K562 (cell line): ENCODE measurements around the gene DARS2. TPM values are rescaled to one million over a fixed set of nuclear protein-coding genes. Genes with fewer than 3 reads are reported as not detected.

Experiments used
- ATAC-seq: fragments of 200-7000 bp; cut with Tn5 transposase; 3 replicates; pipeline ENCODE4 v1.9.1; 2020; ENCODE audit warnings: moderate library complexity
- BruUV-seq: library from RNA; stranded (reverse); fragments of 400-500 nt; replicated peaks from 2 replicates; lab custom pipeline; 2021; lab: Mats Ljungman, UMichigan
- CTCF ChIA-PET: fragments of 300-600 bp; formaldehyde crosslinking; extraction: SDS; loops from one replicate; lab custom pipeline; 2021; ENCODE audit warnings: low intra/inter-chr PET ratio; lab: Yijun Ruan, JAX
- POLR2A ChIA-PET: fragments of 300-600, 350-650 bp; sonication (Branson Sonifier 250); formaldehyde crosslinking; extraction: SDS; loops from one replicate; lab custom pipeline; 2021; ENCODE audit warnings: antibody characterized with exemption, inconsistent platforms; lab: Yijun Ruan, JAX
- DNase-seq, 4 experiments: peaks; one replicate each; pipeline versions ENCODE4 v3.0.0 to v3.0.0-alpha.2; 2011 to 2018; ENCODE audit warnings: low spot score in 3 of 4, mixed read lengths in 3 of 4; ENCODE audit errors: extremely low read depth in 1 of 4
- FAIRE-seq: peaks from 2 replicates; lab custom pipeline; 2011; peaks lifted over from hg19 to GRCh38; lab: Jason Lieb, UNC
- H2AFZ ChIP-seq: 2 replicates; pipeline ENCODE4 v1.6.0; 2011; ENCODE audit warnings: low read depth, low read length, control low read depth, inconsistent platforms
- H3K27ac ChIP-seq: fragments of 200-600 bp; 3 replicates; pipeline ENCODE4 v1.8.0; 2011; ENCODE audit warnings: low read depth, mild to moderate bottlenecking, control low read depth, inconsistent platforms, low read length, moderate library complexity, mixed read lengths; ENCODE audit errors: extremely low read depth
- H3K27me3 ChIP-seq, 2 experiments: fragments of 300-600 bp in 1 of 2; 2 replicates in 1 of 2; 3 replicates in 1 of 2; pipeline versions ENCODE4 v1.6.0 to v1.8.0; 2011; ENCODE audit warnings: inconsistent platforms in 2 of 2, low read length in 2 of 2, mild to moderate bottlenecking in 1 of 2, mixed read lengths in 1 of 2, moderate library complexity in 1 of 2; ENCODE audit not compliant: control insufficient read depth in 2 of 2, insufficient read depth in 2 of 2
- H3K36me3 ChIP-seq: fragments of 300-600 bp; 3 replicates; pipeline ENCODE4 v1.8.0; 2011; ENCODE audit warnings: mild to moderate bottlenecking, low read length, inconsistent platforms; ENCODE audit not compliant: control insufficient read depth, insufficient read depth
- H3K4me1 ChIP-seq, 2 experiments: fragments of 200-600 bp in 1 of 2; replicated peaks in 1 of 2; 2 replicates in 1 of 2; 3 replicates in 1 of 2; pipeline versions ENCODE4 v1.5.1 to v1.8.0; 2011; ENCODE audit warnings: inconsistent platforms in 2 of 2, low read length in 2 of 2, mild to moderate bottlenecking in 1 of 2, mixed read lengths in 1 of 2, moderate library complexity in 1 of 2; ENCODE audit not compliant: control insufficient read depth in 2 of 2, insufficient read depth in 2 of 2
- H3K4me2 ChIP-seq: 2 replicates; pipeline ENCODE4 v1.6.1; 2011; ENCODE audit warnings: low read length, control low read depth, inconsistent platforms, mixed read lengths; ENCODE audit not compliant: insufficient read depth
- H3K4me3 ChIP-seq: fragments of 200-600 bp; sonication (generic), shearing (Covaris generic); 2 replicates; pipeline ENCODE4 v1.5.1; 2016; ENCODE audit warnings: control low read depth, inconsistent platforms
- H3K79me2 ChIP-seq: fragments of 200-600 bp; 3 replicates; pipeline ENCODE4 v1.8.0; 2011; ENCODE audit warnings: low read length, inconsistent platforms; ENCODE audit not compliant: control insufficient read depth, insufficient read depth
- H3K9ac ChIP-seq, 2 experiments: 2 replicates each; pipeline versions ENCODE4 v1.6.0 to v1.6.1; 2011; ENCODE audit warnings: low read depth in 2 of 2, low read length in 2 of 2, control low read depth in 1 of 2, inconsistent platforms in 1 of 2, mild to moderate bottlenecking in 1 of 2, mixed read lengths in 1 of 2; ENCODE audit not compliant: insufficient read depth in 1 of 2
- H3K9me1 ChIP-seq: one replicate; pipeline ENCODE4 v1.6.0; 2011; ENCODE audit warnings: inconsistent platforms, mild to moderate bottlenecking, low read length, moderate library complexity; ENCODE audit not compliant: control insufficient read depth, insufficient read depth
- H3K9me3 ChIP-seq: replicated peaks from 2 replicates; pipeline ENCODE4 v1.5.1; 2011; ENCODE audit warnings: low read depth, low read length, inconsistent platforms; ENCODE audit not compliant: control insufficient read depth, insufficient read depth
- H4K20me1 ChIP-seq: replicated peaks from 2 replicates; pipeline ENCODE4 v1.6.1; 2011; ENCODE audit warnings: low read length, inconsistent platforms, mixed read lengths; ENCODE audit not compliant: control insufficient read depth, insufficient read depth
- CHD1 ChIP-seq: fragments of 200-600 bp; sonication (generic); IDR thresholded peaks from one replicate; pipeline ENCODE4 v1.6.1; 2012; ENCODE audit warnings: mild to moderate bottlenecking, moderate library complexity, low read length, inconsistent platforms
- ELK3 ChIP-seq: fragments of 450-650 bp; formaldehyde crosslinking; IDR thresholded peaks from 2 replicates; pipeline ENCODE4 v1.4.0; 2020; ENCODE audit warnings: mild to moderate bottlenecking
- HDAC2 ChIP-seq: fragments of 450-650 bp; IDR thresholded peaks from 2 replicates; pipeline ENCODE4 v1.6.1; 2016; ENCODE audit warnings: mild to moderate bottlenecking
- KLF1 ChIP-seq: fragments of 450-650 bp; IDR thresholded peaks from 2 replicates; pipeline ENCODE4 v1.6.1; 2016; ENCODE audit warnings: missing genetic modification characterization, missing compliant biosample characterization
- MECOM ChIP-seq: fragments of 250-450 bp; sonication (Bioruptor Pico); IDR thresholded peaks from 2 replicates; pipeline ENCODE4 v1.8.0; 2022; ENCODE audit warnings: inconsistent platforms
- MEF2D ChIP-seq: conservative IDR thresholded peaks from 2 replicates; pipeline ENCODE4 v1.6.1; 2016; ENCODE audit warnings: low read depth, missing genetic modification characterization, missing compliant biosample characterization
- SOX6 ChIP-seq: fragments of 450-650 bp; IDR thresholded peaks from 2 replicates; pipeline ENCODE4 v1.6.1; 2014; ENCODE audit warnings: mild to moderate bottlenecking
- SPI1 ChIP-seq: IDR thresholded peaks from 2 replicates; pipeline ENCODE4 v1.6.1; 2011; ENCODE audit warnings: low read depth, low read length, control low read depth, borderline replicate concordance
- YBX1 ChIP-seq: fragments of 450-650 bp; IDR thresholded peaks from 2 replicates; pipeline ENCODE4 v1.7.1; 2016; ENCODE audit warnings: mild to moderate bottlenecking
- ZKSCAN3 ChIP-seq: fragments of 250-450 bp; sonication (Bioruptor Pico); IDR thresholded peaks from 2 replicates; pipeline ENCODE4 v1.4.0; 2020
- ZNF24 ChIP-seq: fragments of 450-650 bp; IDR thresholded peaks from 2 replicates; pipeline ENCODE4 v1.6.1; 2016
- WGBS: fragments of 100-300 bp; shearing (Covaris generic); methylation state at CpG from one replicate; pipeline ENCODE4 v1.1.6; 2016; ENCODE audit warnings: low coverage, mixed read lengths; ENCODE audit not compliant: insufficient coverage; ENCODE audit errors: missing lambda C conversion rate; 5-methylcytosine and 5-hydroxymethylcytosine counted together
- in situ Hi-C: fragments of 300-500 bp; cut with MboI; formaldehyde crosslinking; loops from 4 replicates; pipeline ENCODE4 v1.15.0; 2018; ENCODE audit warnings: inconsistent platforms, mixed read lengths
- intact Hi-C: fragments of 100-400 bp; cut with micrococcal nuclease; formaldehyde crosslinking; loops from 2 replicates; pipeline ENCODE4 v1.14.2; 2022
- polyA plus RNA-seq, 8 experiments: library from polyadenylated mRNA; depleted of rRNA in 4 of 8; stranded (reverse) in 5 of 8; unstranded in 3 of 8; fragments of >200 nt; fragmentation: Nextera tagmentation in 2 of 8; fragmentation: Illumina TruSeq in 1 of 8; extraction: Ambion mirVana in 2 of 8; extraction: Trizol in 1 of 8; gene quantifications; 2 replicates each; pipeline versions ENCODE4 v1.2.1 to v1.2.3, GENCODE V29; 2011 to 2014; ENCODE audit warnings: inconsistent platforms in 1 of 8, missing spikeins in 1 of 8
- total RNA-seq, 7 experiments: library from RNA; depleted of rRNA in 6 of 7; stranded (reverse); fragments of >200 nt in 6 of 7; fragmentation: Illumina TruSeq in 2 of 7; extraction: Trizol in 2 of 7; gene quantifications; 2 replicates each; pipeline versions ENCODE4 v1.2.1 to v1.2.3, GENCODE V29; 2011 to 2021; ENCODE audit warnings: low replicate concordance in 1 of 7

DARS2 gene
- total and polyA plus RNA-seq, 9 of the 15 experiments (the other 6 are each of a cell fraction or from before 2014, with no cell fraction given), result 36.4 to 96.7 (median 68.6) TPM

GRCh38 chr1:173775578-173776226 is 48.8 kb upstream of the DARS2 start:
- ChIA-PET POLR2A (interaction anchor here (0.9 kb wide), 1 partner anchor 11 kb away, joined by 3 read pairs; no protein-coding TSS in a partner anchor), CTCF (no interaction called here)
- no TSS peak for BruUV-seq
- no peak overlapping the region for H2AFZ ChIP-seq
- H4K20me1 ChIP-seq, result no peaks in the 10 kb centered on the region
- no peaks in the 10 kb centered on the region; the same call in 1 of the 2 replicates for H3K9me3 ChIP-seq
- H3K79me2 ChIP-seq, result no peaks in the 10 kb centered on the region
- H3K9ac ChIP-seq, result no peak overlapping the region
- no peaks in the 10 kb centered on the region for H3K9me1 ChIP-seq
- H3K4me3 ChIP-seq, result no peak overlapping the region
- H3K4me2 ChIP-seq, result no peak overlapping the region
- DNase-seq (no peak), ATAC-seq (peak; percentile 58), FAIRE-seq (no peak)
- H3K27me3 ChIP-seq, result no peaks in the 10 kb centered on the region
- in situ Hi-C loops (no loop called here), intact Hi-C loops (no loop called here)
- 62% methylated on average over 5 of the region's 5 CpGs for WGBS
- no peak overlapping the region for H3K27ac ChIP-seq
- peaks cover 56% of the 10 kb centered on the region for H3K36me3 ChIP-seq
- TF ChIP-seq SOX6 (0 out of 2 replicates have a peak, but pooled peaks have one; percentile 18), MEF2D (tag) (peak; percentile 91), SPI1 (peak; percentile 41; the same call in 1 of the 2 replicates), HDAC2 (no peak)
- no peaks in the 10 kb centered on the region for H3K4me1 ChIP-seq

- H3K4me2 ChIP-seq, result no peak overlapping the region
- H3K27me3 ChIP-seq, result no peaks in the 10 kb centered on the region
- no peak for FAIRE-seq
- CTCF ChIA-PET, result no interaction called here
- H3K9ac ChIP-seq, result no peak overlapping the region
- BruUV-seq, result no TSS peak
- peaks cover 80% of the 10 kb centered on the region for H3K36me3 ChIP-seq
- no peaks in the 10 kb centered on the region for H3K79me2 ChIP-seq
- ATAC-seq, result no peak
- POLR2A ChIA-PET, result interaction anchor here (0.6 to 1.7 kb wide), 5 partner anchors 11 to 448 kb away, joined by 3 to 4 read pairs (median 3); partner anchors contain the start of gene ZBTB37
- H3K4me1 ChIP-seq, result no peaks in the 10 kb centered on the region
- in situ Hi-C loops (no loop called here), intact Hi-C loops (loop anchor here (5.0 kb wide), 1 partner anchor 358 kb away; no protein-coding TSS in a partner anchor)
- no peaks in the 10 kb centered on the region for H3K9me1 ChIP-seq
- no peak overlapping the region for H3K27ac ChIP-seq
- H4K20me1 ChIP-seq, result no peaks in the 10 kb centered on the region
- no peaks in the 10 kb centered on the region for H3K9me3 ChIP-seq
- WGBS, result 88% methylated on average over 4 of the region's 4 CpGs
- no peak overlapping the region for H2AFZ ChIP-seq
- DNase-seq, result no peak
- TF ChIP-seq CHD1 (no peak), YBX1 (no peak), KLF1 (tag) (no peak), ZNF24 (no peak), MECOM (CRISPR knock-in tag) (no peak), ELK3 (CRISPR knock-in tag) (no peak), ZKSCAN3 (CRISPR knock-in tag) (no peak)
- H3K4me3 ChIP-seq, result no peak overlapping the region
These were observed 44.5 kb upstream of the DARS2 start for GRCh38 chr1:173779936-173780335.
